ENCODE measurements around the gene SREBF1.
A peak's percentile ranks its signal among the peaks of the same experiment; 100 is the strongest.

SREBF1 gene

GRCh38 chr17:17840751-17841591, 4.2 kb upstream of the SREBF1 start:
- no peak for DNase-seq (ENCODE audit: low spot score in 2 of 2)
- no peaks in the 10 kb centered on the region for H3K9me3 Mint-ChIP-seq
- peak overlapping the region; percentile 89 for H3K27ac Mint-ChIP-seq
- no peak for ATAC-seq (ENCODE audit: low read depth)
- no peaks in the 10 kb centered on the region for H3K36me3 Mint-ChIP-seq
- no peaks in the 10 kb centered on the region for H3K27me3 Mint-ChIP-seq
- peaks cover 16% of the 10 kb centered on the region for H3K4me1 Mint-ChIP-seq
- peak overlapping the region; percentile 59 for H3K4me3 Mint-ChIP-seq

- peak overlapping the region; percentile 89 for H3K27ac Mint-ChIP-seq
- ATAC-seq (ENCODE audit: low read depth) (peak; percentile 67), DNase-seq (ENCODE audit: low spot score in 2 of 2) (peak; percentile 77 to 81)
- H3K4me1 Mint-ChIP-seq: peaks cover 23% of the 10 kb centered on the region
- peak overlapping the region; percentile 82 for H3K4me3 Mint-ChIP-seq
- H3K27me3 Mint-ChIP-seq: no peaks in the 10 kb centered on the region
- no peaks in the 10 kb centered on the region for H3K9me3 Mint-ChIP-seq
- no peaks in the 10 kb centered on the region for H3K36me3 Mint-ChIP-seq
Measured at GRCh38 chr17:17839791-17840707, 3.3 kb upstream of the SREBF1 start.

- H3K27ac Mint-ChIP-seq: peak overlapping the region; percentile 96
- peak overlapping the region; percentile 41 for H3K4me3 Mint-ChIP-seq
- H3K4me1 Mint-ChIP-seq: peaks cover 34% of the 10 kb centered on the region
- DNase-seq (ENCODE audit: low spot score in 2 of 2) (no peak), ATAC-seq (ENCODE audit: low read depth) (no peak)
- no peaks in the 10 kb centered on the region for H3K36me3 Mint-ChIP-seq
- H3K27me3 Mint-ChIP-seq: no peaks in the 10 kb centered on the region
- H3K9me3 Mint-ChIP-seq: no peaks in the 10 kb centered on the region
Measured at GRCh38 chr17:17837966-17838962, 1.5 kb upstream of the SREBF1 start.

- Mint-ChIP-seq H3K4me3 (peak overlapping the region; percentile 89), H3K4me1 (peaks cover 35% of the 10 kb centered on the region), H3K27ac (peak overlapping the region; percentile 96), H3K27me3 (no peaks in the 10 kb centered on the region), H3K36me3 (peaks cover under 1% of the 10 kb centered on the region), H3K9me3 (no peaks in the 10 kb centered on the region)
- ATAC-seq (ENCODE audit: low read depth): no peak
- DNase-seq (ENCODE audit: low spot score in 2 of 2): no peak
Measured at GRCh38 chr17:17837380-17837821, 615 bp upstream of the SREBF1 start.

GRCh38 chr17:17836250-17836817, 452 bp downstream of the SREBF1 start:
- ATAC-seq (ENCODE audit: low read depth) (peak; percentile 69), DNase-seq (ENCODE audit: low spot score in 2 of 2) (peak; percentile 98)
- H3K36me3 Mint-ChIP-seq: peaks cover 3% of the 10 kb centered on the region
- H3K4me1 Mint-ChIP-seq: peaks cover 37% of the 10 kb centered on the region
- peak overlapping the region; percentile 96 for H3K27ac Mint-ChIP-seq
- H3K9me3 Mint-ChIP-seq: no peaks in the 10 kb centered on the region
- peak overlapping the region; percentile 89 for H3K4me3 Mint-ChIP-seq
- no peaks in the 10 kb centered on the region for H3K27me3 Mint-ChIP-seq

- no peak for DNase-seq (ENCODE audit: low spot score in 2 of 2)
- peaks cover 3% of the 10 kb centered on the region for H3K36me3 Mint-ChIP-seq
Measured at GRCh38 chr17:17835415-17836249, 1.2 kb downstream of the SREBF1 start.

GRCh38 chr17:17834974-17835373, 1.8 kb downstream of the SREBF1 start:
- H3K27ac Mint-ChIP-seq: peak overlapping the region; percentile 96
- H3K36me3 Mint-ChIP-seq: peaks cover 3% of the 10 kb centered on the region
- no peaks in the 10 kb centered on the region for H3K9me3 Mint-ChIP-seq
- ATAC-seq (ENCODE audit: low read depth) (no peak), DNase-seq (ENCODE audit: low spot score in 2 of 2) (no peak)
- H3K27me3 Mint-ChIP-seq: no peaks in the 10 kb centered on the region
- H3K4me1 Mint-ChIP-seq: peaks cover 34% of the 10 kb centered on the region
- H3K4me3 Mint-ChIP-seq: peak overlapping the region; percentile 89

More at GRCh38 chr17:17835415-17836249, 1.2 kb downstream of the SREBF1 start:
- Mint-ChIP-seq H3K27me3 (no peaks in the 10 kb centered on the region), H3K9me3 (no peaks in the 10 kb centered on the region), H3K4me1 (peaks cover 34% of the 10 kb centered on the region), H3K4me3 (peak overlapping the region; percentile 89), H3K27ac (peak overlapping the region; percentile 96)
- ATAC-seq (ENCODE audit: low read depth): no peak

- Mint-ChIP-seq H3K27me3 (no peaks in the 10 kb centered on the region), H3K4me1 (peaks cover 34% of the 10 kb centered on the region), H3K9me3 (no peaks in the 10 kb centered on the region), H3K36me3 (peaks cover 3% of the 10 kb centered on the region), H3K4me3 (no peak overlapping the region), H3K27ac (peak overlapping the region; percentile 96)
- no peak for ATAC-seq (ENCODE audit: low read depth)
- no peak for DNase-seq (ENCODE audit: low spot score in 2 of 2)
Measured at GRCh38 chr17:17833658-17834357, 3.0 kb downstream of the SREBF1 start.

GRCh38 chr17:17832032-17832363, 4.8 kb downstream of the SREBF1 start:
- H3K4me1 Mint-ChIP-seq: peaks cover 30% of the 10 kb centered on the region

GRCh38 chr17:17831208-17832031, 5.4 kb downstream of the SREBF1 start:
- Mint-ChIP-seq H3K4me3 (no peak overlapping the region), H3K36me3 (peaks cover 4% of the 10 kb centered on the region), H3K4me1 (peaks cover 34% of the 10 kb centered on the region), H3K27ac (no peak overlapping the region), H3K27me3 (no peaks in the 10 kb centered on the region), H3K9me3 (no peaks in the 10 kb centered on the region)
- no peak for ATAC-seq (ENCODE audit: low read depth)
- DNase-seq (ENCODE audit: low spot score in 2 of 2): no peak

More at GRCh38 chr17:17832032-17832363, 4.8 kb downstream of the SREBF1 start:
- Mint-ChIP-seq H3K9me3 (no peaks in the 10 kb centered on the region), H3K36me3 (peaks cover 4% of the 10 kb centered on the region), H3K27ac (no peak overlapping the region), H3K27me3 (no peaks in the 10 kb centered on the region), H3K4me3 (no peak overlapping the region)
- DNase-seq (ENCODE audit: low spot score in 2 of 2) (no peak), ATAC-seq (ENCODE audit: low read depth) (no peak)

- no peak overlapping the region for H3K4me3 Mint-ChIP-seq
- H3K27me3 Mint-ChIP-seq: no peaks in the 10 kb centered on the region
- H3K36me3 Mint-ChIP-seq: peaks cover 4% of the 10 kb centered on the region
- no peaks in the 10 kb centered on the region for H3K9me3 Mint-ChIP-seq
- H3K27ac Mint-ChIP-seq: no peak overlapping the region
- ATAC-seq (ENCODE audit: low read depth) (no peak), DNase-seq (ENCODE audit: low spot score in 2 of 2) (no peak)
- H3K4me1 Mint-ChIP-seq: peaks cover 33% of the 10 kb centered on the region
Measured at GRCh38 chr17:17830740-17831207, 6.0 kb downstream of the SREBF1 start.

All from memory B cell (primary cell).